ENCODE data around the gene ELAVL4. TPM values are rescaled to one million over a fixed set of nuclear protein-coding genes. Genes with fewer than 3 reads are reported as not detected.

The ELAVL4 gene
- polyA plus RNA-seq, 1 experiment, result not detected

DNA sequence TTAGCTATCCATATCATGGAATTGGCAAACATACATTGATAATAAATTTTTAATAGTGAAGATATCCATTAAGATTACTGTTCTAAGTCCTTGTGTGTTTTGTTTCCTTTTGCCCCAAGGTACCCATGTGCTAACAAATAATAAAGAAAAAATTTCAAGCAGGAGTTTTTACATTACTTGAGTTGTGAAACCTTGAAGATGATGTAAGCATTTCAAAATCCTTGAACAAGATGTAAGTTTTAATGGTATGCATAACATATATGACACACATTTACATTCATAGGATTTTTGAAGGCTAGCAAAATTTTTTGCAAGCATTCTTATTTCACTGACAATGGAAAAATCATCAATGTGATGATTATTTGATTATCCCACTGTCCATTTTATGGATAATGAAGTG, 10.9 kb upstream of the ELAVL4 start:
- H3K4me3 ChIP-seq (ENCODE audit: low read depth, low read length), result no peak overlapping the region
- POLR2A ChIA-PET, result no interaction called here
- no peaks in the 10 kb centered on the region for H3K27me3 ChIP-seq (ENCODE audit: control insufficient read depth, insufficient read depth, low read length)
- CTCF ChIA-PET, result no interaction called here
- no peaks in the 10 kb centered on the region for H3K36me3 ChIP-seq (ENCODE audit: control insufficient read depth, insufficient read depth, low read length)
- no peak for DNase-seq (ENCODE audit: low read depth)
- TF ChIP-seq, protein P1, sequence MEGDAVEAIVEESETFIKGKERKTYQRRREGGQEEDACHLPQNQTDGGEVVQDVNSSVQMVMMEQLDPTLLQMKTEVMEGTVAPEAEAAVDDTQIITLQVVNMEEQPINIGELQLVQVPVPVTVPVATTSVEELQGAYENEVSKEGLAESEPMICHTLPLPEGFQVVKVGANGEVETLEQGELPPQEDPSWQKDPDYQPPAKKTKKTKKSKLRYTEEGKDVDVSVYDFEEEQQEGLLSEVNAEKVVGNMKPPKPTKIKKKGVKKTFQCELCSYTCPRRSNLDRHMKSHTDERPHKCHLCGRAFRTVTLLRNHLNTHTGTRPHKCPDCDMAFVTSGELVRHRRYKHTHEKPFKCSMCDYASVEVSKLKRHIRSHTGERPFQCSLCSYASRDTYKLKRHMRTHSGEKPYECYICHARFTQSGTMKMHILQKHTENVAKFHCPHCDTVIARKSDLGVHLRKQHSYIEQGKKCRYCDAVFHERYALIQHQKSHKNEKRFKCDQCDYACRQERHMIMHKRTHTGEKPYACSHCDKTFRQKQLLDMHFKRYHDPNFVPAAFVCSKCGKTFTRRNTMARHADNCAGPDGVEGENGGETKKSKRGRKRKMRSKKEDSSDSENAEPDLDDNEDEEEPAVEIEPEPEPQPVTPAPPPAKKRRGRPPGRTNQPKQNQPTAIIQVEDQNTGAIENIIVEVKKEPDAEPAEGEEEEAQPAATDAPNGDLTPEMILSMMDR (IDR thresholded peaks at IDR 0.05; ENCODE audit: insufficient read depth, low read depth, low read length), result no peak

DNA sequence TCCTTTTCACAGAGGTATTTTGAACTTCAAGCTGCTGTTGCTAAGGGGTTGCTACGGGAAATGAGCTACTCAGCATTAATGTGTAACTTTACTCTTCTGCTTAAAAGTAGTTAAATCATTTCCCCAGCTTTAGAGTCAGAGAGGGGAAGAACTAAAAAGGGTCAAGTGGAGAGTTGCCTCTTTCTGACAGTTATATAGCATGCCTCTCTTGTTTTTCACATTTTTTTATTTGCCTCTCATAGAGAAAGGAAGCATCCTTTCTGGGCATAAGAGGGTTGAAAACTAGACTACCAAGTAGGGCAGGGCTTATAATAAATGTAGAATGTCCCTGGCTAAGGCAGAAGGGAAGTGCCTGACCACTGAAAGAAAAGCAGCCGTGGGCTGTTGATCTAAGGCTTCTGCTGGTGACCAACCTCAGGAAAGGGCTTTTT, 10.1 kb upstream of the ELAVL4 start:
- TF ChIP-seq, protein P1 (IDR thresholded peaks at IDR 0.05; ENCODE audit: insufficient read depth, low read depth, low read length), result no peak
- ChIA-PET CTCF (interaction anchor here (0.7 kb wide), 1 partner anchor 8 kb away, joined by 3 read pairs; no protein-coding TSS in a partner anchor), POLR2A (no interaction called here)
- H3K36me3 ChIP-seq (ENCODE audit: control insufficient read depth, insufficient read depth, low read length), result no peaks in the 10 kb centered on the region
- no peak for DNase-seq (ENCODE audit: low read depth)
- no peak overlapping the region for H3K4me3 ChIP-seq (ENCODE audit: low read depth, low read length)
- no peaks in the 10 kb centered on the region for H3K27me3 ChIP-seq (ENCODE audit: control insufficient read depth, insufficient read depth, low read length)

DNA sequence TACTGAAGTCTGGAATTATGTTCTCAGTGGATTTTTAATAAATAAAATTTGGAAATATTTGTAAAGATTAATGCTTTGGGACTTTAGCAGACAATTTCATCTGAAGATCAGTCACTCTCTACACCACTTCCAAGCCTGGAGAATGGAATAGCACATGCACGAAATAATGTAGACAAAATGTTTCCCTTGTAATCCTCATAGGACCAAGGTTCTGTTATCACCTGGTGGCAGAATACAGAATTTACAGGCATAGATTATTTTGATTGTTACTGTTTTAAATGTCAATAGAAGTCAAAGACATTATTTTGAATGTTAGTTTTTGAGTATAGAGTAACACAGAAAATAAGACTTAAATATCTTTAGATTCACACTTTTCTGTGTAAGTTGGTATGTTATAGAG, 9.1 kb upstream of the ELAVL4 start:
- DNase-seq (ENCODE audit: low read depth), result no peak
- TF ChIP-seq, protein P1 (IDR thresholded peaks at IDR 0.05; ENCODE audit: insufficient read depth, low read depth, low read length), result no peak
- POLR2A ChIA-PET, result no interaction called here
- Histone ChIP-seq H3K4me3 (ENCODE audit: low read depth, low read length) (no peak overlapping the region), H3K36me3 (ENCODE audit: control insufficient read depth, insufficient read depth, low read length) (no peaks in the 10 kb centered on the region), H3K27me3 (ENCODE audit: control insufficient read depth, insufficient read depth, low read length) (no peaks in the 10 kb centered on the region)
- CTCF ChIA-PET, result no interaction called here

DNA sequence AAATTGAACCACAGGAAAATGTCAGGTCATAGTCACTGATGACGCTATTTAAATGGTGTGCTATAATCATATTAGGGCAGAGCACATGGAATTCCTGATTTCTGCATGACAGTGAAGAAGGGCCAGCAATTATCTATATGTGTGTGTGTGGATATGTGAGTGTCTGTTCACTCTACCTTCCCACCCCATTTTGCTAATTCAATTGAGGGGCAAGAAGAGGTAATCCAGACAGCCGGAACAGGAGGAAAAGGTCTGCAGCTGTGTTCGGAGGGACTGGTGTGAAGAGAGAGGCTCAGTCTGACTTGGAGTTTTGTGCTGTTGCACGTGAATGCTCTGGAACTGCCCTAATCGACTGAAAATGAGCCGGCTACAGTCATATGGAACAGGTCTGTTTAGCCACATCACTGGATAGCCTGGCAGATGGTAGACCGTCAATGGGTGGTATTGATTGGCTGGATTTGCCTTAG, 5.1 kb upstream of the ELAVL4 start:
- Histone ChIP-seq H3K36me3 (ENCODE audit: control insufficient read depth, insufficient read depth, low read length) (no peaks in the 10 kb centered on the region), H3K4me3 (ENCODE audit: low read depth, low read length) (no peak overlapping the region), H3K27me3 (ENCODE audit: control insufficient read depth, insufficient read depth, low read length) (no peaks in the 10 kb centered on the region)
- no peak for DNase-seq (ENCODE audit: low read depth)
- ChIA-PET POLR2A (no interaction called here), CTCF (no interaction called here)
- TF ChIP-seq, protein P1 (IDR thresholded peaks at IDR 0.05; ENCODE audit: insufficient read depth, low read depth, low read length), result no peak

DNA sequence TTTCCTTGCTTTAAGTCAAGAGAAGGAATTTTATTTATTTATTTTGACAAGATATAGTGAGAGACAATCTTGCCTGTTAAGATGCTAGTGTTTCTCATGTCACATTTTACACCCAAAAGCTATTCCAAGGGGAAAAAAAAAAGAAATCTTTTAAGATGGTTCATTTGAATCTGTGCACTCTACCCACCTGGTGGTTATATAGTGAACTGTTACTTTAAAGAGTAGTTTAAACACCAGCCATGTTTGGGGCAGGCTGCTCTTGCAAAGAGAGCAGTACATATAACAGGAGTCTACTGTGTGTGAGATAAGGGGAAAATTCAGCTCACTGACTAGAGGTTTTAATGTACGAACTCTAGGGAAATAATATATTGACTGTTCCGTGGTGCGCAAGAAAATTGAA, 3.3 kb upstream of the ELAVL4 start:
- Histone ChIP-seq H3K36me3 (ENCODE audit: control insufficient read depth, insufficient read depth, low read length) (no peaks in the 10 kb centered on the region), H3K4me3 (ENCODE audit: low read depth, low read length) (no peak overlapping the region), H3K27me3 (ENCODE audit: control insufficient read depth, insufficient read depth, low read length) (no peaks in the 10 kb centered on the region)
- no peak for DNase-seq (ENCODE audit: low read depth)
- TF ChIP-seq, protein P1 (IDR thresholded peaks at IDR 0.05; ENCODE audit: insufficient read depth, low read depth, low read length), result no peak
- CTCF ChIA-PET, result no interaction called here
- POLR2A ChIA-PET, result no interaction called here
